Breast epithelium (tissue), 3 donors: Measurements from ENCODE around the gene MS4A2.

Experiments used
- CTCF ChIP-seq, 3 donors: fragments of 450-650 bp; IDR thresholded peaks; one replicate each; pipeline ENCODE4 v1.5.1; 2016 to 2017; ENCODE audit warnings: antibody characterized with exemption in 3 of 3, mild to moderate bottlenecking in 3 of 3, moderate library complexity in 3 of 3
- POLR2A ChIP-seq: fragments of 450-650 bp; IDR thresholded peaks from one replicate; pipeline ENCODE4 v1.6.1; 2016; ENCODE audit warnings: antibody characterized with exemption, mild to moderate bottlenecking, moderate library complexity
- POLR2AphosphoS5 ChIP-seq, 3 donors: sonication (generic); formaldehyde crosslinking; IDR thresholded peaks; one replicate each; pipeline ENCODE4 v1.6.1; 2017; ENCODE audit warnings: antibody characterized with exemption in 3 of 3

- TF ChIP-seq CTCF (IDR thresholded peaks at IDR 0.05) = no peak
- no peak for TF ChIP-seq POLR2A
- TF ChIP-seq POLR2AphosphoS5 (IDR thresholded peaks at IDR 0.05) = no peak
These were observed 24.4 kb upstream of the MS4A2 start for GRCh38 chr11:60064111-60064510.
